ENCODE results near the gene MAPK8IP3.

DNA sequence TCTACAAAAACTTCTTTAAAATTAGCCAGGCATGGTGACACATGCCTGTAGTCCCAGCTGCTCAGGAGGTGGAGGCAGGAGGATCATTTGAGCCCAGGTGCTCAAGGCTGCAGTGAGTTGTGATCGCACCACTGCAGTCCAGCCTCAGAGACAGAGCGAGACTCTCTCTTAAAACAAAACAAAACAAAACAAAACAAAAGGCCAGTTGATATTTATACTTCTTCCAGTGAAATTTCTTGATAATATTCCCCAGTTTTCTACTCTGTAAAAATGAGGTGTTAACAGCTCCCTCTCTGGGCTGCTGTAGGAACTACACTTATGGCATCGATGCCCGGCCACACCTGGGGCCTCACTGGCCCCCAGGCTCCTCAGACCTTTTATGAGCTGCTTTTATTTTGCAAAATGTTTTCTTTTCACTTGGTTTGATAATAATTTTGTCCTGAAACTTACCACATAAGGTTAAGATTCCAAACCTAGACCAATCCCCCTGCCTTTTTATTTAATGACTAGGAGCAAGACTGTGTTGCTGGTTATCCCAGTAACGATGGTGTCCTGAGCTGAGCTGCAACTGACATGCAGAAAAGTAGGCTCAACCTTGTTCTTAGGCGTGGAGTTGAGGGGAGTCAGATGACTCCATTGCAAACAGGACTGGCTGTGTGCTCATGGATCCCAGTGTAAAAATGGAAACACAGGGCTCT, 17.6 kb downstream of the MAPK8IP3 start:
- no peak for TF ChIP-seq POLR2A (IDR thresholded peaks at IDR 0.05)
- TF ChIP-seq, protein P1, sequence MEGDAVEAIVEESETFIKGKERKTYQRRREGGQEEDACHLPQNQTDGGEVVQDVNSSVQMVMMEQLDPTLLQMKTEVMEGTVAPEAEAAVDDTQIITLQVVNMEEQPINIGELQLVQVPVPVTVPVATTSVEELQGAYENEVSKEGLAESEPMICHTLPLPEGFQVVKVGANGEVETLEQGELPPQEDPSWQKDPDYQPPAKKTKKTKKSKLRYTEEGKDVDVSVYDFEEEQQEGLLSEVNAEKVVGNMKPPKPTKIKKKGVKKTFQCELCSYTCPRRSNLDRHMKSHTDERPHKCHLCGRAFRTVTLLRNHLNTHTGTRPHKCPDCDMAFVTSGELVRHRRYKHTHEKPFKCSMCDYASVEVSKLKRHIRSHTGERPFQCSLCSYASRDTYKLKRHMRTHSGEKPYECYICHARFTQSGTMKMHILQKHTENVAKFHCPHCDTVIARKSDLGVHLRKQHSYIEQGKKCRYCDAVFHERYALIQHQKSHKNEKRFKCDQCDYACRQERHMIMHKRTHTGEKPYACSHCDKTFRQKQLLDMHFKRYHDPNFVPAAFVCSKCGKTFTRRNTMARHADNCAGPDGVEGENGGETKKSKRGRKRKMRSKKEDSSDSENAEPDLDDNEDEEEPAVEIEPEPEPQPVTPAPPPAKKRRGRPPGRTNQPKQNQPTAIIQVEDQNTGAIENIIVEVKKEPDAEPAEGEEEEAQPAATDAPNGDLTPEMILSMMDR (IDR thresholded peaks at IDR 0.05) = peak; percentile 61 to 82 (median 68)

Data from Peyer's patch (tissue), 4 donors.